GM18511 (cell line): ENCODE measurements around the gene ATP2A1.
"Not testable (repeated sequence)": the region's sequence is repeated elsewhere in the genome, so short reads cannot be mapped to it uniquely, and the experiment has no call there.

Experiments
- ATAC-seq: cut with Tn5 transposase; IDR thresholded peaks from one replicate; pipeline ENCODE4 v1.9.1; 2021; ENCODE audit warnings: mild to moderate bottlenecking, moderate library complexity; ENCODE audit not compliant: unreplicated experiment

Gene ATP2A1

DNA sequence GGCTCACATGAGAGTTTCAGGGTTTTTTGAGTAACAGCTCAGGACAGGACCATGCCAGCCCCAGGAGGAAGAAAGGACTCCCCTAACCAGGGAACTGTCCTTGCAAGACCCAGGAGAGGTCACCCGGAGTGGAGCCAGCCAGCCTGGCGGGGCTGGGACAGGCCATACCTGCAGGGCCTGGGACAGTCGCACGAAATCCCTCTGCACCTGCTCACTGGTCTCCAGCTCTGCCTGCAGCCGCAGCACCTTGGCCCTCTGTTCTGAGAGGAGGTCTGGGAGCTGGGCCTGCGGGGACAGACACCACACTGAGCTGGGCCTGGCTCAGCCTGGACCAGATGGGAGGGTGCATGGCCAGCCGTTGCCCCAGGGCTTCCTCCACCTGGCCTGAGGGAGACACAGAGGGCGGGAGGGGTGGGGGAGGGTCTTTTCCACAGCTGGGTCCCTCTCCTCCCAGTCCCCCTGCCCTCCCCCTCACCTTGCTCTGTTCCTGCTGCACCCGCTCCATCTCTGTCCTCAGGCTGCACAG, 27.0 kb downstream of the ATP2A1 start:
- no peak for ATAC-seq

DNA sequence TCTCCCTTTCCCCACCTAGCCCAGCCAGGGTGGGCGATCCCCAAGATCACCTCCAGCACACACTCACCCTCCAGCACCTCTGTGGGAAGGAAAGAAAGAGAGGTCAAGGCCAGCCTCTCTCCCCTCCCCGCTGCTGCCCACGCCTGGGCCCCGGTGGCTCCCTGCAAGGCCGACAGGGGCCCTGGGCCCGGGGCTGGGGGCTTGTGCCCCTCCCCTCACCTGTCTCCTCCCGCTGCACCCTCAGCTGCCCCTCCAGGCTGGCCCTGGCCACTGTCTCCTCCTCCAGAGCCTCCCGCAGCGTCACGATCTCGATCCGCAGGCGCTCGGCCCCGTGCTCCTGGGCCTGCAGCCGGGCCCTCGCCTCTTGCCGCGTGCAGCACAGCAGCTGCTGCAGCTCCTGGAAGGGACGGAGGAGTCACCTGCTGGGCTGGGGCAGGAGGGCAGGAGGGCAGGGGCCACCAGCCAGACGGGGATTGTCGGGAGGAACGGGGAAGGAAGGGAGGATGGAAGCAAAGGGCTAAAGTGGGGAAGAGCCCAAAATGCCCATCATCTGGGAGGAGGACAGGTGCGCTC, 27.6 kb downstream of the ATP2A1 start:
- no peak for ATAC-seq

DNA sequence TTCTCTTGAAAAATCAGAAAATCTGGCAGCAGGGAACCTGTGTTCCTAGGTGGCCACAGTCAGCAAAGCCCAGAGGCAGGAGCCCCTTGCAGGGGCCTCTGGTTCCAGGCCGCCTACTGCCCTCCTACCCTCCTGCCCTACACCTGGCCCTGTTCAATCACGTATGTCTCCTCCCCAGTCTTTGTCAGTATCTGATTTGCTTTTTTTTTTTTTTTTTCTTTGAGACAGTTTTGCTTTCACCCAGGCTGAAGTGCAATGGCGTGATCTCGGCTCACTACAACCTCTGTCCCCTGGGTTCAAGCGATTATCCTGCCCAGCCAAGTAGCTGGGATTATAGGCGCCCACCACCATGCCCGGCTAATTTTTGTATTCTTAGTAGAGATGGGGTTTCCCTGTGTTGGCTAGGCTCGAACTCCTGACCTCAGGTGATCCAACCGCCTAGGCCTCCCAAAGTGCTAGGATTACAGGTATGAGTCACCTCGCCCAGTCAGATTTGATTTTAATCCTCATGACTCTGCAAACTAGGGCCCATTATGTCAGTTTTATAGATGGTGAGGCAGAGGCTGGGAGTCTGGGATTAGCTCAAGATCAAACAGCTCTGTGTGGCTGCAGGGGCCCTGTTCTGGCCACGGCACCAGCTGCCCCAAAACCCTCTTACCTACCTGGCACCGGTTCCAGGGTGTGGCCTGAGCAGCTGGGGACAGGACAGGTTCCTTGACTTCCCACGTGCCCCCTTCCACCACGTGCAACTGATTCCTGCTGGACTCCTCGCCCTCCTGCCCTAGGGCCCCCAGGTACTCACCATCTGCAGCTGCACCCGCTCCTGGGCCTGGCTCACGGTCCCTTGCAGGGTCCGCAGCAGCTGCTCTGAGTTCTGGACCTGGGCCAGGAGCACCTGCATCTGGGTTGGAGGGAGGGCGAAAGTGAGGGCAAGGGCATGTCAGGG, 32.1 kb downstream of the ATP2A1 start:
- no peak for ATAC-seq

DNA sequence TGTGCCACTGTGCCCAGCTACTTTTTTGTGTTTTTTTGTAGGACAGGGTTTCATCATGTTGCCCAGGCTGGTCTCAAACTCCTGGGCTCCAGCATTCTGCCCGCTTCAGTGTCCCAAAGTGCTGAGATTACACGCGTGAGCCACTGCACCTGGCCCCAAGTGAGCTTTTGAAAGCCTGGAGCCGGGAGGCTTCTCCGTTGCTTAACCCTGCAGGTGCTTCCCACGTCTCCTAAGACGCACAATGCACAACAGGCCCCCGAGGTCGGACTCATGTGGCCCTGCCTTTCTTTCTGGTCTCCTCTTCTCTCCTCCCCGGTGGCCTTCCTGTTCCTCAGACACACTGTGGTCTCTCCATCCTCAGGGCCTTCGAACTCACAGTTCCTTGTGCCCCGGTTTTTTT, 34.3 kb downstream of the ATP2A1 start:
- ATAC-seq: no peak

DNA sequence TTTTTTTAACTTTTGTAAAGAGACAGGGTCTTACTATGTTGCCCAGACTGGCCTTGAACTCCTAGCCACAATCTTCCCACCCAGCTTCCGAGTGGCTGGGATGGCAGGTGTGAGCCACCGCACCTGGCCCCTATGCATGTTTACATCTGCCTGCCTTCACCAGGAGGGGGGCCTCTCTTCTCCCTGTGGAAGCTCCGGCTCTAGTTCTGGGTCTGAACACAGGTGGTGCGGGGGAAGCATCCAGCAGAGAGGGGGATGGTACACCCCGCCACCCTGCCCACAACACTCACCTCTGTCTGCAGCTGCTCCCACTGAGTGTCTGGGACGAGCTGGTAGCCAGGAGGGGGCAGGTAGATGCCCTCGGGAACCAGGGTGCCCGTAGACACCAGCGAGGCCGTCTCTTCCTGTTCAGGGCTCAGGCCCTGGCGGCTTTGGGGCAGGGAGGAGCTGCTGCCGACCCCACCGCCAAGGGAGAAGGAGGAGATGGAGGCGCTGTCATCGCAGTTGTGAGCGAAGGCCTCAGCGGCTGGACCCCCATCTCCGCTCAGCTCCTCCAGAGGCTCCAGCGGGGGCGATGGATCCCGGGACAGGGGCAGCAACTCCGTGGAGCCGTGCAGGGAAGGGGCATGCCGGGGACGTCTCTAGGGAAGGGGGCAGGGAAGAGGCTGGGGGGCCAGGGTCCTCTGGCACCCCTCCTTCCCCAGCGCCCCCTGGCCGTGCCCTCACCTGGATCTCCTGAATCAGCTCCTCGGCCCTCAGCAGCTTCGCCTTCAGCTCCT, 35.8 kb downstream of the ATP2A1 start:
- ATAC-seq: no peak

DNA sequence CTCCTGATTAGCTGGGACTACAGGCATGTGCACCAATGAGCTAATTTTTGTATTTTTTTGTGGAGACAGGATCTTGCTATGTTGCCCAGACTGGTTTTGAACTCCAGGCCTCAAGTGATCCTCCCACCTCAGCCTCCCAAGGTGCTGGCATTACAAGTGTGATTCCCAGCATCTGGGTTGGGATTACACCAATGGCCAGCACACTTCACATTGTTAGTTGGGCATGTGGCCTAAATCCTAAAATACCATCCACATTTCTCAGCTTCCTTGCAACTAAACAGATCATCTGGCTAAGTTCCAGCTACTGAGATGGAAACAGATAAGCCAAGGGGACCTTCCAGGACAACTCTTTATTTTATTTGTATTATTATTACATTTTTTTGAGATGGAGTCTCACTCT, 36.9 kb downstream of the ATP2A1 start:
- no peak for ATAC-seq

DNA sequence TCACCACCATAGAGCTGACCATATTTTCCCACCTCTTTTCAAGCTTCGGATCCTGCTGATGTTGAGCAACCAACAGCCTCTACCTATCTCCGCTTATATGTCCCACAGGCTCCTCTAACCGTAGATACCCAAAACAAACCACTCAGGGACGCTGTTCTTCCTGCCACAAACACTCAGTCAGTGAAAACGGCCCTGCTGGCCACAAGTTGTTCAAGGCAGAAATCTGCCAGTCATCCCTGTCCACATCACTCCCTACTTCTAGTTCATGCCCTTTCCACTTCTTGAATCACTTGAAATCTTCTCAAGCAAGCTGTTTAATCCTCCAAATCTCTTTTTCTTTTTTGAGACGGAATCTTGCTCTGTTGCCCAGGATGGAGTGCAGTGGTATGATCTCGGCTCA, 38.8 kb downstream of the ATP2A1 start:
- ATAC-seq: no peak

DNA sequence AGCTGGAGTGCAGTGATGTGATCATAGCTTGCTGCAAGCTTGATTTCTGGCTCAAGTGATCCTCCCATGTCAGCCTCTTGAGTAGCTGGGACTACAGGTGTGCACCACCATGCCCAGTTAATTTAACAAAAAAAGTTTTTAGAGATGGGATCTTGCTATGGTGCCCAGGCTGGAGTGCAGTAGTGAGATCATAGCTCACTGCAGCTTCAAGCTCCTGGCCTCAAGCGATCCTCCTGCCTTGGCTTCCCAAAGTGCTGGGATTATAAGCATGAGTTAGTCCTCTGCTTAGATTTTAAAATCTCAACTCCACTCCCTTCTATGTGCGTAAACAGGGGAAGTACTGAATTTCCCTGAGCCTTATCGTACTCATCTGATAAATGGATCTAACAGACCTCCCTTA, 40.4 kb downstream of the ATP2A1 start:
- no peak for ATAC-seq

DNA sequence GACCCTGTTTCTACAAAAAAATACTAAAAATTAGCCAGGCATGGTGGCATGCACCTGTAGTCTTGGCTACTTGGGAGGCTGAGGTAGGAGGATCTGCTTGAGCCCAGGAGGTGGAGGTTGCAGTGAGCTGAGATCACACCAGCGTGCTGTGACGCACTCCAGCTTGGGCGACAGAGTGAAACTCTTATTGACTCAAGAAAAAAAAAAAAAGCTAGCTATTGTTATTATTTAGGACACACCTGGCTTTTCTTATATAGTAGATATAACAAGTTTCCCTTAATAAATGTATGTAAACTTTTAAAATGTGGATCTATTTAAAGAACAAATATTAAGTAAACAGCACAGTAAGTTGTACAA, 44.9 kb downstream of the ATP2A1 start:
- no peak for ATAC-seq

DNA sequence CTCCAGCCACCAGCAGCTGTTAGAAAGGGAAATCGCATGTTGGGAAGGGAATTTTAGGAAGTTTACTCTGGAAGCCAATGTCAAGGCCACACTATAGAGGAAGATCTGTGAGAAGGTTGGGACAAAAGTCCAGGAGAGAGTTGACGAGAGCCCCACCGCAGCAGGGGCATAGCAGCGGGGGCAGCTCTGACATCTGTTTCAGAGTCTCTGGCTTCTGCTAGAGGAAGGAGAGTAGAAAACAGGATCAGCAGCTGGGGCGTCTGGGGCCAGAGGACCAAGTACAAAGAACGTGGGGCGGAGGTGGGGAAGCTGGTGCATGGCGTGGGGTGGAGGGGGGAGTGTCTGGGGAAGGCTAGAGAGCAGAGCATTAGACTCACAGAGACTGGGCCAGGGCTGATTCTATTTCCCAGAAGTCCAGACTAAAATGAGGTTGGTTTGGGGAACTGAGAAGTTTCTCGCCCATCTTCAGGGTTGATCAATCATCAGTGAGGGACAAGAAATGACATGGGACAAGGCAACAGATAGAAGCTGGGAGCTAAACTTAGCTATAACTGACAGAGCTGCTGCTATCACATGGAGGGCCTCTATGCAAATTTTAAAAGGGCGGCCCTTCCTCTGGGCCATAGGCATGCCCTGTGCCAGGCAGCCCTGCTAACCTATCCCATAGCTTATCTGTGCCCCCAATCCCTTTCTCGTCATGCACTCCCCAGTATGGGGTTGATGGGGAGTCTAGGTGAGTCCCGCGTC, 45.5 kb downstream of the ATP2A1 start:
- ATAC-seq: peak; percentile 69

DNA sequence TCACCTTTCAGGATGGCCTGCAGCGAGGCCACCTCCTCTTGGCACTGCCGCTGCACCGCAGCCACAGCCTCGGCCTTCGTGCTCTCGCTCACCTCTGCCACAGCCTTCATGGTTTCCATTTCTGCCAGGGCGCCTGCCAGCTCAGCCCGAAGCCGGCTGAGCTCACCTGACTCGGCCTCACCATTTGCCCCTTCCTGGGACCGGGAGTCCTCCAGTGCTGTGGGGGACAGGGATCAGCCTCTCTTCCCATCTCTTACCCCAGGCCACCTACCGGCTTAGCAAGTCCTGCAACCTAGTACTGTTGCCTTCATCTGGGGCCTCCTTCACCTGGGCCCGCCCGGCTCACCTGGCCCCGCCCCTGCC, 46.1 kb downstream of the ATP2A1 start:
- ATAC-seq: no peak

DNA sequence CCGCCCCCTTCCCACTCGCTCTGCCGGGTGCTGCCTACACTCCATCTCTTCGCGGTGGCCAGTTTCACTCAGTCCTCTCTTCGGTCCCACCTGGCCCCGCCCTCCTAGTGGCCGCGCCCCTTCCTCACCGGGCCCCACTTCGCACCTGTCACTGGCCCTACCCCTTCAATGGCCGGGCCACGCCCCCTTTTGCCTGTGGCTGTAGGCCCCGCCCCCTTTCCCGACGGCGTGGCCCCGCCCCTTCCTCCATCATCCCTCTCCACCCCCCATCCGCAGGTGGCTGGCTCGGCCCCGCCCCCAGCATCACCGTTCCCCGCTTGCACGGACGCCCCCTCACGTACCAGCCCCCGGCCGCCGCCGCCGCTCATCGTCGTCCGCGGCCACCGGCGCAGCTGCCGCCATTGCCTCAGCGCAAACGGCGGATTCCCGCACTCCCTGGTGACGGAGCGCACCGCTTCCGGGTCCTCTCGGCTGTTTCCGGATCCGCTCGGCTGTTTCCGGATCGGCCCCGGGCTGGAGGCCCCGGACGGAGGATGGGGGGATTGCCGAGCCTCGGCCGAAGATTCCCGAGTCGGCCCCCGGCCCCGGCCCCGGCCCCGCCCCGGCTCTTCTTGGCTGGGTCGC, 46.6 kb downstream of the ATP2A1 start, which contains the start of gene RABEP2:
Gene RABEP2 (minus strand): TSS at position 477 of the 624 bp plus-strand sequence. CDS start 75 bp downstream, at position 402.
- ATAC-seq: peak; percentile 61

DNA sequence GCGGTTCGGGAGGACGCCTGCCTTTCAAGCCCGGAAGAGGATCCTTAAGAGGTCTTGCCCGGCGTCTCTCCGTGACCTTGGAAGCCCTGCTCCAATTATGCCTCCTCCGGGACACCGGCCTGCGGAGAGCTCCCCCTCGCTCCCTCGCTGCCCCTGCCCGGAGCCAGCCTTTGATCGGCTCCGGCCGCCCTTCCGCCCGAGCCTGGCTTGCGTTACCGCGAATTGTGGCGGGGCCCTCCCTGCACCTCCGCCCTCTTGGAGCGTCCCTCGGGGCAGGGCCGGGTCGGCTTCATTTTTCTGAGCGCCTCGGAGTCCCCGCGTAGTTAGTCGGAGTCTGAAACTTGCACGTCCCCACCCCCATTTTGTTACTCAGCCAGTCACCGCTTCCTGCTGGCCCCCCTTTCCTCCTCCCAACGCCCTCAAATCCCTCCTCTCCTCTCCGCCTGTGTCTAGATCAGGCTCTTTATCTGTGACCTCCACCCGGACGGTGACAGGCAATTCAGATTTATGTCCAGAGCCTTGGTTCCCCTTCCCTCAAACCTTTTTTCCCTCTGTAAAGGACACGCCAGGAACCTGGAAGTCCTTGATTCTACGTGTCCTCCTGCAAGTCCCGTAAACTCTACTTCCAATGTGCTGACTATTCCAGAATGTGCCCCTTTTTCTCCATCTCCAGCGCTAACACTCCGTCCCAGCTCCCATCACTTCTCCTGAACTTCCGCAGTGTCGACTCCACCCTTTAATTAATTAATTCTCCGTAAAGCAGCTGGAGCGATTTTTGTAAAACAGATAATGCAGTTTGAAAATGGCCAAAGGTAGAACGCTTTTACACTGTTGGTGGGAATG, 47.3 kb downstream of the ATP2A1 start:
- ATAC-seq: peak; percentile 42

DNA sequence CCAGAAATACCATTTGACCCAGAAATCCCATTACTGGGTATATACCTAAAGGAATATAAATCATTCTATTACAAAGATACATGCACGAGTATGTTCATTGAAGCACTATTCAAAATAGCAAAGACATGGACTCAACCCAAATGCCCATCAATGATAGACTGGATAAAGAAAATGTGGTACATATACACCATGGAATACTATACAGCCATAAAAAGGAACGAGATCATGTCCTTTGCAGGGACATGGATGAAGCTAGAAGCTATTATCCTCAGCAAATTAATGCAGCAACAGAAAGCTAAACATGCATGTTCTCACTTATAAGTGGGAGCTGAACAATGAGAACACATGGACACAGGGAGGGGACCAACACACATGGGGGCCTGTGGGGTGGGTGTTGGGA, 48.0 kb downstream of the ATP2A1 start:
- not testable (repeated sequence) for ATAC-seq

DNA sequence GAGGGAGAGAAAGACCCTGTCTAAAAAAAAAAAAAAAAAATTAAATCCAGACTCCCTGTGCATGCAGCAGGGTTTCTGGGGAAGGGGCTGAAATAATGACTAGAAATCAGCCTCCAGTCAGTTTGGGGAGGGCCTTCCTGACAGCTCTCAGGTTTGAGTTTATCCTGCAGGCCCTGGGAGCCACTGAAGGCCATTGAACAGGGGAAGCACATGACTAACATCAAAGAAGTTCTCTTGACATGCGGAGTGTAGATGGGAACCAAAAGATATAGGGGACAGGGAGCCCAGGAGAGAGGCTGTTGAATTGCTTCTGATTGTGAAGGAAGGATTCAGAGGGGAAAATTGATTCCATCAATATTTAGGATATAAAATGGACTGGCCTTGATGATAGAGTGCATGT, 49.5 kb downstream of the ATP2A1 start:
- ATAC-seq: no peak

DNA sequence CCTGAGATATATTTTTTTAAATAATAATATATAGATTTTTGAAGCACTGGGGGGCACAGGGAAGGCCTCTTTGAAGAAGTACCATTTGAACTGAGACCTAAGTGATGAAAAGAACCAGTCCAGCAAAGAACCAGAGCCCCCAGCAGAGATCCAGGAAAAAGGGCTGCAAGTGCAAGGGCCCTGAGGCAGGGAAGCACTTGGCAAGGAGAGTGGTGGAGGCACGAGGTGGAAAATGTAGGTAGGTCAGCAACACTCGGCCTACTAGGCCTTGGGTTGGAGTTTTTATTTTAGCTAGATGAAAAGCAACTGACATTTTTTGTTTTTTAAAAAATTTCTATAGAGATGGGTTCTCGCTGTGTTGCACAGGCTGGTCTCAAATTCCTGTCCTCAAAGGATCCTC, 51.9 kb downstream of the ATP2A1 start:
- ATAC-seq: no peak

DNA sequence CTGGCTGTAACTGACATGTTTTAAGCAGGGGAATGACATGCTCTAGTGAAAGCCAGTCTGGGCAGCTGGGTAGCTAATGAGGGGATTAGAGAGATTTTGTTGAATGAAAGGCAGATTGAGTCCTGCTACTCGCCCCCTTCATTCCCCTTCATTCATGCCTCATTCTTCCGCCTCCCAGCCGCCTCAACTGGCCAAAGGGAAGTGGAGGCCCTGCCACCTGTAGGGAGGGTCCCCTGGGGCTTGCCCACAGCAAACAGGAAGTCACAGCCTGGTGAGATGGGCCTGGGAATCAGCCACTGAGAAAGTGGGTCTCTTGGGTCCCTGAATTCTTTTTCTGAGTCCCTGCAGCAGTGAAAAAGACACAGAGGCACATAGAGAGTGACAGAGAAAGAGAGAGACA, 52.4 kb downstream of the ATP2A1 start:
- no peak for ATAC-seq

DNA sequence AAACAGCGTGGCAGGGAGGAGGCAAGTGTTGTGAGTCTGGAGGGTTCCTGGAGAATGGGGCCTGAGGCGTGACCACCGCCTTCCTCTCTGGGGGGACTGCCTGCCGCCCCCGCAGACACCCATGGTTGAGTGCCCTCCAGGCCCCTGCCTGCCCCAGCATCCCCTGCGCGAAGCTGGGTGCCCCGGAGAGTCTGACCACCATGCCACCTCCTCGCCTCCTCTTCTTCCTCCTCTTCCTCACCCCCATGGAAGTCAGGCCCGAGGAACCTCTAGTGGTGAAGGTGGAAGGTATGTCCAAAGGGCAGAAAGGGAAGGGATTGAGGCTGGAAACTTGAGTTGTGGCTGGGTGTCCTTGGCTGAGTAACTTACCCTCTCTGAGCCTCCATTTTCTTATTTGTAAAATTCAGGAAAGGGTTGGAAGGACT, 53.5 kb downstream of the ATP2A1 start, which contains the start of gene CD19:
Gene CD19 (plus strand): TSS at position 171 of the 425 bp plus-strand sequence. CDS start 30 bp downstream, at position 201.
- ATAC-seq: no peak
